IPS DF 4.7 (cell line): ENCODE measurements around the gene PELI3.

ENCODE experiments used
- DNase-seq: peaks from one replicate; pipeline ENCODE4 v3.0.0-alpha.2; 2013; ENCODE audit warnings: low spot score; ENCODE audit errors: extremely low read depth

Gene PELI3

GRCh38 chr11:66497206-66497605 lies 30.5 kb downstream of the PELI3 start:
- no peak for DNase-seq

- DNase-seq, result no peak
Measured at GRCh38 chr11:66498506-66498905, 31.8 kb downstream of the PELI3 start.

- no peak for DNase-seq
Measured at GRCh38 chr11:66505276-66505816, 38.6 kb downstream of the PELI3 start.

- no peak for DNase-seq
Measured at GRCh38 chr11:66509131-66509561, 42.4 kb downstream of the PELI3 start.

GRCh38 chr11:66510271-66510989 lies 43.7 kb downstream of the PELI3 start, which contains the start of gene BBS1:
TSS of gene BBS1 (plus strand) at chr11:66510635. CDS start at chr11:66510660, 25 bp downstream.
- DNase-seq, result no peak

DNA sequence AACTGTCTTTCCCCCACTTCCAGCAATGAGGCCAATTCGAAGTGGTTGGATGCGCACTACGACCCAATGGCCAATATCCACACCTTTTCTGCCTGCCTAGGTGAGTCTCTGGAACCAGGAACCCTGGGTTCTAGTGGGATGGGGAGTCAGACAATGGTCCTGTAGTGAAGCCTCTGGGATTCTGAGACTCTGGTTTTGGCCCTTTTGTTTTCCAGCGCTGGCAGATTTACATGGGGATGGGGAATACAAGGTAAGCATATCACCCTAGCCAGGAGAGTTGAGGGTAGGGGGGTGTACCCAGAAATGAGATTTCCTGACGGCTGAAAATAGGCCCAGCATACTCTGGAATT lies 44.3 kb downstream of the PELI3 start:
- DNase-seq, result no peak

DNA sequence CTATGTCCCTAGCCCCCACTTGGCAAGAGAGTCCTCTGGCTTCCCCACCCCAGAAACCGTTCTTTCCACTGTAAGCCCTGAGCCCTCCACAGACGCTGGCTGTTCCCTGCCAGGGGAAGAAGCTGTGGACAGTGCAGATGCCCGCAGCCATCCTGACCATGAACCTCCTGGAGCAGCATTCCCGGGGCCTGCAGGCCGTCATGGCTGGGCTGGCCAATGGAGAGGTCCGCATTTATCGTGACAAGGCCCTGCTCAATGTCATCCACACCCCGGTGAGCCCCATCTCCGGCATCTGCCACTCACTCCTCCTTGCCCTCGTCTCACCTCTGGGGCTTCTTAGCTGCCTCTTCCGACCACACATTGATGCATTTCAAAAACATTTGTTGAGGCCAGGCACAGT lies 56.9 kb downstream of the PELI3 start:
- no peak for DNase-seq

GRCh38 chr11:66524304-66525040 lies 57.8 kb downstream of the PELI3 start:
- no peak for DNase-seq
